Keratinocyte (primary cell): ENCODE results near the gene ATP8A2.

Experiments
- EZH2 ChIP-seq: IDR thresholded peaks from one replicate; pipeline ENCODE4 v1.6.1; 2012; ENCODE audit warnings: inconsistent platforms, mild to moderate bottlenecking, low read length, moderate library complexity
- TF ChIP-seq, protein P1 (sequence below), 3 experiments: IDR thresholded peaks in 1 of 3; conservative IDR thresholded peaks in 1 of 3; optimal IDR thresholded peaks in 1 of 3; 2 replicates in 2 of 3; 3 replicates in 1 of 3; pipeline versions ENCODE3 to v1.5.1; 2011; ENCODE audit warnings: low read length in 3 of 3, mild to moderate bottlenecking in 3 of 3, moderate library complexity in 2 of 3, control low read depth in 1 of 3, inconsistent platforms in 1 of 3; ENCODE audit not compliant: insufficient read depth in 2 of 3; ENCODE audit errors: extremely low read depth in 1 of 3

GRCh38 chr13:25977671-25978070 lies 605.9 kb downstream of the ATP8A2 start:
- TF ChIP-seq, protein P1, sequence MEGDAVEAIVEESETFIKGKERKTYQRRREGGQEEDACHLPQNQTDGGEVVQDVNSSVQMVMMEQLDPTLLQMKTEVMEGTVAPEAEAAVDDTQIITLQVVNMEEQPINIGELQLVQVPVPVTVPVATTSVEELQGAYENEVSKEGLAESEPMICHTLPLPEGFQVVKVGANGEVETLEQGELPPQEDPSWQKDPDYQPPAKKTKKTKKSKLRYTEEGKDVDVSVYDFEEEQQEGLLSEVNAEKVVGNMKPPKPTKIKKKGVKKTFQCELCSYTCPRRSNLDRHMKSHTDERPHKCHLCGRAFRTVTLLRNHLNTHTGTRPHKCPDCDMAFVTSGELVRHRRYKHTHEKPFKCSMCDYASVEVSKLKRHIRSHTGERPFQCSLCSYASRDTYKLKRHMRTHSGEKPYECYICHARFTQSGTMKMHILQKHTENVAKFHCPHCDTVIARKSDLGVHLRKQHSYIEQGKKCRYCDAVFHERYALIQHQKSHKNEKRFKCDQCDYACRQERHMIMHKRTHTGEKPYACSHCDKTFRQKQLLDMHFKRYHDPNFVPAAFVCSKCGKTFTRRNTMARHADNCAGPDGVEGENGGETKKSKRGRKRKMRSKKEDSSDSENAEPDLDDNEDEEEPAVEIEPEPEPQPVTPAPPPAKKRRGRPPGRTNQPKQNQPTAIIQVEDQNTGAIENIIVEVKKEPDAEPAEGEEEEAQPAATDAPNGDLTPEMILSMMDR (optimal IDR thresholded peaks at IDR 0.05 in 1 of 3, IDR thresholded peaks at IDR 0.05 in 1 of 3, conservative IDR thresholded peaks at IDR 0.05 in 1 of 3; ENCODE audit: extremely low read depth in 1 of 3, insufficient read depth in 2 of 3, low read length in 3 of 3), result no peak
- TF ChIP-seq EZH2, result no peak
